ENCODE measurements around the gene TAB3. TPM values are rescaled to one million over a fixed set of nuclear protein-coding genes. Genes with fewer than 3 reads are reported as not detected.

The TAB3 gene
- total RNA-seq, 1 donor from 2014 or later, result 18.5 TPM

- DNase-seq (ENCODE audit: low spot score), result no peak
These were observed 3.9 kb downstream of the TAB3 start for GRCh38 chrX:30885136-30885535.

DNA sequence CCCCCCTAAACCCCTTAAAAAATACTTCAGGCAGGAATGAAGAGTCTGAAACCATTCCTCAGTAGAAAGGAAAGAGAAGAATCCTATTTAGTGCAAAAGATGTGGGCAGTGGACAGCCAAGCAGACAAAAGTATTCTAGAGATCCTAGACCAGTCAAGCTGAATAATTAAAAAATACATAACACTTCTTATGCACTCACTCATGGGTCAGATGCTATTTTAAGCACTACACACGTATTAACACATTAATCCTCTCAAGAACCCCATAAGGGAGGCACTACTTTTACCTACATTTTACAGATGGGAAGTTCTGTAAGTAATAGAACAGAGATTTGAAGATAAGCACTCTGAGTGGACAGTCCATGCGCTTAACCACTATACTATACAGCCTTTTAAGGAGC is 5.9 kb downstream of the TAB3 start:
- no peak for DNase-seq (ENCODE audit: low spot score)

DNA sequence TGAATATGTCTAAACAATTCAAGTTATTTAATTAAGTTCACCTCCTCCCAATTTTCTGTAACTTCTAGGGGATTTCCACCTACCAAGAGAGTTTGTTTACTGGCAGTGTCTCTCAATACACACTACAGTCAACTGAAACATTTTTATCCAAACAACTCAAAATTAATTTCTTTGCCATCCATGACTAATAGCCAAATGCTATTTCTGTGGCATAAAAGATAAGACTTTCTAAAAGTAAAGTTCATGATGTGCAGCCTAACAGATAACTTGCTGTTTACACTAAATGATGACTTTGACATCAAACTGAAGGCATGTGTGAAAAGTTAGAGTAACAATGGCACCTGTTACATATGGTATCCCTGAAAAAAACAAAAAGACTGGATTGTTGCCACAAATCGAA is 7.3 kb downstream of the TAB3 start:
- DNase-seq (ENCODE audit: low spot score), result no peak

DNA sequence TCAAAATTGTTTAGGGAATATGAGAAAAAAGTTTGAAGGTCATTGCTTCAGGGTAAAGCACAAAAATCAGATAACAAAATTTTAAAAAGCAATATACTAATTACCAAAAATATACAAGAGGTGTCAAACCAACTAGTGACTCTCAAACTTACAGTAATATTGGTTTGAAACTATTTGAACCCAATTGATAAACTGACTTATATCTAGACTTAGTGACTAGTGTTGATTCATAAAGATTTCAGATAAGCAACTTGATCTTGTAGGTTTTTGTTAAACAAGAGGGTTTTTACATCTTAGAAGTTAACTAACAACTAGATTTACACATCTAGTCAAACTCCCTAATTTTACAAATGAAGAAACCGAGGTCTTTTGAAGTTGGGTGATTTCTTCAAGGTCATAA is 7.7 kb downstream of the TAB3 start:
- DNase-seq (ENCODE audit: low spot score), result no peak

- no peak for DNase-seq (ENCODE audit: low spot score)
These were observed 9.0 kb downstream of the TAB3 start for GRCh38 chrX:30880058-30880457.

- no peak for DNase-seq (ENCODE audit: low spot score)
These were observed 12.7 kb downstream of the TAB3 start for GRCh38 chrX:30876367-30876766.

- no peak for DNase-seq (ENCODE audit: low spot score)
These were observed 13.1 kb downstream of the TAB3 start for GRCh38 chrX:30875957-30876356.

DNA sequence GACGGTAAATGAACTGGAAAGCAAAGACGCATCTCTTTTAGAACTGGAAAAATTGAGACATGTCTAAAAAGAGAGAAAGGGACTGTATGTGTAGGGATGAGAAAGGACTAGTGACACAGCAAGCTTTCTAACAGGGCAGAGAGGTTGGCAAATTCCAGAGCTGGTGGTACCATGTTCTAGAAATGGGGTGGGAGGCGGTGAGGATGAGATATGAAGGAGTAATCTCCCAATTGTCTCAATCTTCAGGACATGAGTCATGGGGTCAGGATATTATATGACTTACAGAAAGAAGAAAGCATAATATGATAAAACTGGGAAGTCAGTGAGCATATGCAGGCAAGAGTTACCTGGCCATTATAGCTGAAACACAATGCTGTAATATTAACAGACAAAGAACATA is 14.2 kb downstream of the TAB3 start:
- no peak for DNase-seq (ENCODE audit: low spot score)

- DNase-seq (ENCODE audit: low spot score), result no peak
These were observed 18.5 kb downstream of the TAB3 start for GRCh38 chrX:30870572-30870971.

GRCh38 chrX:30865612-30866011 is 23.4 kb downstream of the TAB3 start:
- no peak for DNase-seq (ENCODE audit: low spot score)

- DNase-seq (ENCODE audit: low spot score), result no peak
These were observed 24.0 kb downstream of the TAB3 start for GRCh38 chrX:30865015-30865414.

GRCh38 chrX:30864383-30864785 is 24.7 kb downstream of the TAB3 start:
- DNase-seq (ENCODE audit: low spot score), result no peak

- DNase-seq (ENCODE audit: low spot score), result no peak
These were observed 25.1 kb downstream of the TAB3 start for GRCh38 chrX:30863974-30864373.

DNA sequence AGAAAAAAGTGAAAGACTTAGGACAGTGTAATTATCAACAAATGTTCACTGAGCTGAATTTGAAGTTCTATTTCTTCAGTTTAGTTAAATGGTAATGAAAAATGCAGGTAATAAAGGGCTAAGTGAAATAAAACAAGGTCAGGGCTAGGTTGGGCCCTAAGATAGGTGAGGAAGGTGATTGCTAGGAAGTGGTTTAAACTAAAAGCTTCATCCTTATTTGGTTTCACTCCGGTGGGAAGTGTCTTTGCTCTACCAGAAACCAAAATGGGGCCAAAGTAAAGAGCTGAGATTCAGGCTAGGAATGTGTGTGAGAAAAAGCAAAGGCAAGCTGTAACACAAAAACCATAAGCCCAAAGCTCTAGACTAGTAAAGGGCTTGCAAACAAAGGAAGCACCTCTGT is 31.0 kb downstream of the TAB3 start:
- DNase-seq (ENCODE audit: low spot score), result no peak

- DNase-seq (ENCODE audit: low spot score), result no peak
These were observed 37.6 kb downstream of the TAB3 start for GRCh38 chrX:30851449-30851848.

- no peak for DNase-seq (ENCODE audit: low spot score)
These were observed 53.7 kb downstream of the TAB3 start for GRCh38 chrX:30835373-30835772.

- DNase-seq (ENCODE audit: low spot score), result no peak
These were observed 55.2 kb downstream of the TAB3 start for GRCh38 chrX:30833896-30834295.

DNA sequence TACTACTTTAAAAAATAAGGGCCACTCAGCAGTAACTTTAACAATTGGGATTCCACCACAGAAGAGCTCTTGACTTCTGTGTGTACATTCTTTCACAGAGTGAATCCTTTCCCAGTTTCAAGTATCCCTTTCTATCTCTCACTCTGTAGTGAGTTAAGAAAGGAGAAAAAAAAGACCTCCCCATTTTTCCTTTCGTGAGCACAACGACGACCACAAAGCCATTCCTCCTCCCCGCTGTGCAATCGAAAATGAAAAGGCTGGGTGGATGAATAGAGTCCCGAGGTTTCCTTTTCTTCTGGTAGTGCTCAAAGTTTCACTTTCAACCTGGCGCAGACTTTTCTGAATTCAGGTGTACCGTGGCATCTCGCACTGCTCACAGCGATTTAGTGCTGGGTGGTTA is 58.0 kb downstream of the TAB3 start:
- no peak for DNase-seq (ENCODE audit: low spot score)

GRCh38 chrX:30830326-30830943 is 58.6 kb downstream of the TAB3 start:
- DNase-seq (ENCODE audit: low spot score), result no peak

DNA sequence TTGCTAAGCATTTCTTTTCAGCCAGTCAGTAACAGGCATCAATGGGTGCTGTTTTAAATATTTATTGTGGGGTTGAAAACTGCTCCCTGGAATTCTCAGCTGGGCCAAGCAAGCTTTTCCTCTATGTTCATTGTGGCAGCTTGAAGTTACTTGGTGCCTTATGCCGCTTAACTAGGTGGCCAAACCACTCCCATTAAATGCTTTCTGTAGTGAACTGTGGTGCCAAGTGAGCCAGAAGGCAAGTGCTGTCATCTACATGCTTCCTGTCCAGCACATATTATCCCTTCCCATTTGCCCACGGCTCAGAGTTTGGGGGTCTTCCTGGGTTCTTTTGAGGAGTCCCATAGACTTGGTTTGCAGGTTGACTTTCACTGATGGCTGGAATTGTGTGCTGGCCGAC is 64.8 kb downstream of the TAB3 start:
- no peak for DNase-seq (ENCODE audit: low spot score)

GRCh38 chrX:30822764-30823163 is 66.3 kb downstream of the TAB3 start:
- DNase-seq (ENCODE audit: low spot score), result no peak

DNA sequence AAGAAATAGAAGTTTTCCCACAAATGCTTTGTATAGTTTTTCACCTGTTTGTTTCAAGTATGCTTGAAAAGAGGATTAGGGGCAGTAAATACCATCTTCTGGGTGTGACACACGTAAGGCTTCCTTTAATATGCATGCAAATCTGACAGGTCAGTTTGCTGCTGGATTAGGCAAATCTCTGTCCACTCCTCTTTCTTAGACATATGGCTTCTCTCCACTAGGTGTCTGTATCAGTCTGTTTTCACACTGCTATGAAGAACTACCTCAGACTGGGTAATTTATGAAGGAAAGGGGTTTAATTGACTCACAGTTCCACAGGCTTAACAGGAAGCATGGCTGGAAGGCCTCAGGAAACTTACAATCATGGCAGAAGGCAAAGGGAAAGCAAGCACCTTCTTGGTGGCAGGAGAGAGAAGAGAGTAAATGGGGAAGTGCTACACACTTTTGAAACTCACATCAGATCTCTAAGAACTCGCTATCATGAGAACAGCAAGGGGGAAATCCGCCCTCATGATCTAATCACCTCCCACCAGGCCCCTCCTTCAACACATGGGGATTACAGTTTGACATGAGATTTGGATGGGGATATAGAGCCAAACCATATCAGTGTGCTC is 66.9 kb downstream of the TAB3 start:
- DNase-seq (ENCODE audit: low spot score), result no peak

DNA sequence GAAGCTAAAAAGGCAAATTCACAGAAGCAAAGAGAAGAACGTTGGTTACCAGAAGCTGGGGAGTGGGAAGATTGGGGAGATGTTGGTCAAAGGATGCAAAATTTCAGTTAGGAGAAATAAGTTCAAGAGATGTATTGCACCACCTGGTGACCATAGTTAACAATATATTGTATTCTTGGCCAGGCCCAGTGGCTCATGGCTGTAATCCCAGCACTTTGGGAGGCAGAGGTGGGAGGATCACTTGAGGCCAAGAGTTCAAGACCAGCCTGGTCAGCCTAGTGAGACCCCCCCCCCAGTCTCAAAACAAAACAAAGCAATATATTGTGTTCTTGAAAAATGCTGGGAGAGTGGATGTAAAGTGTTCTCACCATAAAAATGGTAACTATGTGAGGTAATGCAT is 67.9 kb downstream of the TAB3 start:
- no peak for DNase-seq (ENCODE audit: low spot score)

GRCh38 chrX:30819080-30819479 is 70.0 kb downstream of the TAB3 start:
- no peak for DNase-seq (ENCODE audit: low spot score)
